Omental fat pad (tissue), 4 donors: ENCODE measurements around the gene DUSP14. TPM values are rescaled to one million over a fixed set of nuclear protein-coding genes. Genes with fewer than 3 reads are reported as not detected.

Experiments used
- ATAC-seq: fragments of 150-250 bp; one replicate; pipeline ENCODE4 v1.9.1; 2016; ENCODE audit warnings: mild to moderate bottlenecking, moderate library complexity; ENCODE audit not compliant: low FRiP score
- DNase-seq: peaks from one replicate; pipeline ENCODE4 v3.0.0-alpha.2; 2019; ENCODE audit warnings: low spot score
- total RNA-seq, 4 donors: library from RNA; depleted of rRNA; stranded (reverse); fragments of >200 nt; gene quantifications; one replicate each; pipeline ENCODE4 v1.1.0, GENCODE V29; 2016
- TF ChIP-seq, protein P1 (sequence below), 3 donors: fragments of 450-650 bp; IDR thresholded peaks; one replicate each; pipeline ENCODE4 v1.5.1; 2016 to 2017; ENCODE audit warnings: antibody characterized with exemption in 3 of 3, mild to moderate bottlenecking in 3 of 3, moderate library complexity in 2 of 3

Gene DUSP14
- total RNA-seq, 4 donors from 2014 or later, result 12.6 to 65.7 (median 30.6) TPM

DNA sequence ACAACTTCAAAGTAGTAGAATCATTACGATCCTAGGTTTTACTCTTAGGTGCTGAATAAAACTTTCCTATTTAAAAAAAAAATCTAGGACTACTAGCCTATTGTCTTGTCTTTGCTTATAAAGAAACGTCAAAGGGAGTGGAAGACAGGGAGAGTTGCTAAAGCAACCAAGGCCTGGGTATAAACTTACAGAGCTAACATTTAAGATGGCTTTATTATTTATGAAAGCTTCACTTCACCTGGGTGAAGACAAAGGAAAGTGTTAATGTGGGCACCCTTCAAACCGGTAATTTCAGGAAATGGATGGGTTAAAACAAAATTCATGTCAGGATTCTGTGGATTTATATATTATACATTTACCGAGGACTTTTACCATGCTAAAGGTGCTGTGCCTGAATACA is 2.5 kb downstream of the DUSP14 start:
- ATAC-seq, result no peak
- TF ChIP-seq, protein P1, sequence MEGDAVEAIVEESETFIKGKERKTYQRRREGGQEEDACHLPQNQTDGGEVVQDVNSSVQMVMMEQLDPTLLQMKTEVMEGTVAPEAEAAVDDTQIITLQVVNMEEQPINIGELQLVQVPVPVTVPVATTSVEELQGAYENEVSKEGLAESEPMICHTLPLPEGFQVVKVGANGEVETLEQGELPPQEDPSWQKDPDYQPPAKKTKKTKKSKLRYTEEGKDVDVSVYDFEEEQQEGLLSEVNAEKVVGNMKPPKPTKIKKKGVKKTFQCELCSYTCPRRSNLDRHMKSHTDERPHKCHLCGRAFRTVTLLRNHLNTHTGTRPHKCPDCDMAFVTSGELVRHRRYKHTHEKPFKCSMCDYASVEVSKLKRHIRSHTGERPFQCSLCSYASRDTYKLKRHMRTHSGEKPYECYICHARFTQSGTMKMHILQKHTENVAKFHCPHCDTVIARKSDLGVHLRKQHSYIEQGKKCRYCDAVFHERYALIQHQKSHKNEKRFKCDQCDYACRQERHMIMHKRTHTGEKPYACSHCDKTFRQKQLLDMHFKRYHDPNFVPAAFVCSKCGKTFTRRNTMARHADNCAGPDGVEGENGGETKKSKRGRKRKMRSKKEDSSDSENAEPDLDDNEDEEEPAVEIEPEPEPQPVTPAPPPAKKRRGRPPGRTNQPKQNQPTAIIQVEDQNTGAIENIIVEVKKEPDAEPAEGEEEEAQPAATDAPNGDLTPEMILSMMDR (IDR thresholded peaks at IDR 0.05), result no peak
- DNase-seq, result no peak

DNA sequence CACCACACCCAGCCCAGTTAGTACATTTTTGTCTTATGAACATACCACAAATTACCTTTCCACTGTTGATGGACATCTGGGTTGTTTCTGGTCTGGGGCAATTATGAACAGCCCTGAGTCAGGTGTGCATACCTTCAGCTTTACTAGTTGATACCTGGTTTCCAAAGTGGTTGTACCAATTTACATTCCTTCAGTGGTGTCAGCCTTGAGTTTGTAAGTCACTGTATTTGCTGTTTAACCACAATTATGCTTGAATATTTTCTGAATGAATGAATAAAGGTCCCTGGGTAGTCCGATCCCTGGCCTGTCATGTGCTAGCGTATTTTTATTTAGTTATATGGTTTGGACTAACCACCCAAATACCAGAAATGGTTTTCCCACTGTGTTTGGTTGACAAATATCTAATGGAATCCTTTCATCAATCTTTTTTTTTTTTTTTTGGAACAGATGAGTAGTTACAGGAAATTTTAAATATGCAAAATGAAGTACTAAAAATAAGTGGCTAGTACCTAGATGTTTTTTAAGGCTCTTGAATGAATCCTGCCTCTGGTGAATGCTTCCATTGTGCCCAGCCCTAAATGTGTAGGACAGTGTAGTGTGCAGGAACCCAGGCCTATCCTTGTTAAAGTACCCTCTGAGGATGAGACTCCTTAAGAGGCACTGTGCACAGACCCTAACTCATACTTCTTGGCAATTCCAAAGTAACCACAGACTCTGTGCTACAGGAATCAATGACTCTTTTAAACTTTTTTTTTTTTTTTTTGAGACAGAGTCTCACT is 3.7 kb downstream of the DUSP14 start:
- ATAC-seq (no peak), DNase-seq (no peak)
- TF ChIP-seq, protein P1 (IDR thresholded peaks at IDR 0.05), result no peak

DNA sequence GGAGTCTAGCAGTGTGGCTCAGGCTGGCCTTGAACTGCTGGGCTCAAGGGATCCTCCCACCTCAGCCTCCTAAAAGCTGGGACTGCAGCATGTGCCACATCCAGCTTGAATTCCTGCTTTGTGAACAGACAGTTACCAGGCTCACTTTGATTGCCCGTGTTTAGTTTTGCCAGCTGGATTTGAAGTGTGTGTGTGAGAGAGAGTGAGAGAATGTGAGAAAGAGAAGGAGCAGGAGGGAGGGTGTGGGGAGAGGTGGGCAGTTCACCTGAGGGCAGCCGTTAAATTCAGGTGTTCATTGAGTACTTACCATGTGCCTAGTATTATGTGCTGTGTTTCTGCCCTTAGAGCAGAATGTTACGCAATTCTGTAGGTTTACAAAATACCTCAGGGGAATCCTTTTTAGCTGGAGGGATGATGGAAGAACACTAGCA is 4.7 kb downstream of the DUSP14 start:
- no peak for ATAC-seq
- TF ChIP-seq, protein P1 (IDR thresholded peaks at IDR 0.05), result no peak
- no peak for DNase-seq

DNA sequence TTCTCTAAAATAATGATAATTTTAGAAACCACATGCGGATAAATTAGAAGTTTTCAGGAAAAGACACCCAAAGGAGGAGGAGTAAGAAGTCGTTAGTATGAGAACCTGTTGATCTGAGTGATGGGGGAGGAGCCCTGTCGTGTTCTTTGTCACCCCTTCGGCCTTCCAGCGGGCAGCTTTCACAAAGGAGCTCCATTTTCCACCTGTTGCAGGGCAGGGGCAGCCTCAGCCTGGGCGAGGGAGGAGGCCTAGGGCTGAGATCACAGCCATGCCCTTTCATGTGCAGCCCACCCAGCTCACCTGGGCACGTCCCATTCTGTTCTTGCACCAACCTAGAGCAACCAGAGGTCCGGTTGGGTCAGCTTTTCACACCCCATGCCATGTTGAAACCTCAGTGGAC is 5.3 kb downstream of the DUSP14 start:
- ATAC-seq, result no peak

DNA sequence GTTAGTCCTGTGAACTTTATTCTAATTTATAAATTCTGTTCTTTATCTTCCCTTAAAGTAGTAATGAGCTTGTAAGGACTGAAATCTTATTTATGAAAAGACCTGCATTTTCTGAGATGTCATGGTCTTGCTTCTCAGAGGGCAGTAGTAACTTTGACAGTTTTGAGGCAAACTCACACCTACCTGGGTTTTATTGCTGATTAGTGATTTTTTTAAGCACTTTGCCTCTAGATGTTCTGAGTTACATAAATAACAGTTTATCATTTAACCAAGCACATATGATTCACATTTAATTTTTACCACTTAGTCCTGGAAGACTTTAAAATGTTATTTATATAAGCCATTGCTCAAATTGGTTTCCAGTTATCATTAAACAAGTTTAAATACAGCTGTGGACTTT is 10.7 kb downstream of the DUSP14 start:
- TF ChIP-seq, protein P1 (IDR thresholded peaks at IDR 0.05), result no peak
- no peak for DNase-seq
- ATAC-seq, result no peak

More for the DNA sequence above, 5.3 kb downstream of the DUSP14 start:
- TF ChIP-seq, protein P1 (IDR thresholded peaks at IDR 0.05), result no peak
- DNase-seq, result no peak

DNA sequence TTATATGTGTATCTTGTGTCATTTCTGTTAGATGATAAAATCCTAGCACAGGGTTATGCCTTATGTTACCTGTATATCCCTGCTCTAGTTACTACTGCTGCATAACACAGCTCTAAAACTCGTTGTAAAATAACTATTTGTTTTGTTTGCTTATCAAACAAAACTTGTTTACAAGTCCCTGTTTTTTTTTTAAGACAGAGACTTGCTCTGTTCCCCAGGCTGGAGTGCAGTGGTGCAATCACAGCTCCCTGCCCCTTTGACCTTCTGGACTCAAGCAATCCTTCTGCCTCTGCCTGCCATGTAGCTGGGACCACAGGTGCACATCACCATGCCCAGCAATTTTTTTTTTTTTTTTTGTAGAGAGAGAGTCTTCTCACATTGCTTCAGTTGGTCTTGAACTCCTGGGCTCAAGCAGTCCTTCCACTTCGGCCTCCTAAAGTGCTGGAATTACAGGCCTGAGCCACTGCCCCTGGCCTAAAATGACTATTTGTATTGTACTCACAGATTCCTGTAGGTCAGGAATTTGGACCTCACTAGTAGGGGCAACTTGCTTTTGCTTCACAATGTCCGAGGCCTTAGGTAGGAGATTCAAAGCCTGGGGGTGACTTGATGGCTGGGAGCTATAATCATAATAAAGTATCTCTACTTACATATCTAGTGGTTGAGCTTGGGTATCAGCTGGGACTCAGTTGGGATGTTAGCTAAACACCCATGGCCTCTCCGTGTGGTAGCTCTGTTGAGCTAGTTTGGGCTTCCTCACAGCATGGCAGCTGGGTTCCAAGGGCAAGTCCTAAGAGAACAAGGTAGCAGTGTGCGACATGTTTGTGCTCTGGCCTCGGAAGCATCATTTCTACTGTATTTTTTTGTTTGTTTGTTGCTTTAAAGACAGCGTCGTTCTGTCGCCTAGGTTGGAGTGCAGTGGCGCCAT is 12.6 kb downstream of the DUSP14 start:
- TF ChIP-seq, protein P1 (IDR thresholded peaks at IDR 0.05), result no peak
- DNase-seq (no peak), ATAC-seq (no peak)
